ENCODE data around the gene XXYLT1.

Gene XXYLT1

DNA sequence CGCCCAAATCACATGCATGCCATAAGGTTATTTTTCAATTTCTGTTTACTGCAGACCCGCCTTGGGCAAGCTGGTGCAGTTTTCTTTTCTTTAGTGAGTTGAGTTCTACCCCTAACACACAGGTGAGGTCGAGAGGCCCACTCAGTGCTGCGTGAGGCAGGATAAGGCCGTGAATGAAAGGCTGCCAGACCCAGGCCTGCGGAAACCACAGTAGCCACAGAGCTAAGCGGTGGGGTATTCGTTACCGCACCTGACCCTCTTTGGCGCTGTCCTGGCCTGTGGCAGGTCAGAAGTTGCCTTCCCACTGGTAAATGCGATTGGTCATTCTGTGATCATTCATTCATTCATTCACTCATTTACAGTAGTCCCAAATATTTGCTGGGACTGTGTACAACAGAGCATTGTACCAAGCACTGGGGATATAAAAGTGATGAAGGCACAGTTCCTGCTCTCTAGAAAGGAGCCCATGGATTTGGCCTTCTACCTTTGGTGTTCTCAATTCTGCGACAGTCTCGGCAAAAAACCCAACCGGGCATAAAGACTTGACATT lies 144.8 kb downstream of the XXYLT1 start:
- DNase-seq, result no peak

DNA sequence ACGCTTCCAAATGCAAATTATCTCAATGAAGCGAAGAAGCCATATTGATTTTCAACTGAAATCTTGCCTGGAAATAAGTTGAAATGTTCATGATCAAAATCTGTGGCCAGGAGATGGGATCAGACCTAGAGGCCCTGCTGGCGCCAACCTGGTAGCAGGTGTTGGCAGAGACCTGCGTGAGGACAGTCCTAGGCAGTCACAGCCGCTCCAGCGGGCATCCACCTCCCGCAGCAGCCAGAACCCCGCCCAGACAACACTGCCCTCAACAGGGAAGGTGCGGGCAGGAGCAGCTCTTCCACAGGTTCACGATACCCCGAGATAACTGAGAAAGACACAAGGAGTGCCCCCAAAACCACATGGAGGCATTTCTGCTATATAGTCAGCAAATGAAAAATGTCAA lies 145.3 kb downstream of the XXYLT1 start:
- no peak for DNase-seq

DNA sequence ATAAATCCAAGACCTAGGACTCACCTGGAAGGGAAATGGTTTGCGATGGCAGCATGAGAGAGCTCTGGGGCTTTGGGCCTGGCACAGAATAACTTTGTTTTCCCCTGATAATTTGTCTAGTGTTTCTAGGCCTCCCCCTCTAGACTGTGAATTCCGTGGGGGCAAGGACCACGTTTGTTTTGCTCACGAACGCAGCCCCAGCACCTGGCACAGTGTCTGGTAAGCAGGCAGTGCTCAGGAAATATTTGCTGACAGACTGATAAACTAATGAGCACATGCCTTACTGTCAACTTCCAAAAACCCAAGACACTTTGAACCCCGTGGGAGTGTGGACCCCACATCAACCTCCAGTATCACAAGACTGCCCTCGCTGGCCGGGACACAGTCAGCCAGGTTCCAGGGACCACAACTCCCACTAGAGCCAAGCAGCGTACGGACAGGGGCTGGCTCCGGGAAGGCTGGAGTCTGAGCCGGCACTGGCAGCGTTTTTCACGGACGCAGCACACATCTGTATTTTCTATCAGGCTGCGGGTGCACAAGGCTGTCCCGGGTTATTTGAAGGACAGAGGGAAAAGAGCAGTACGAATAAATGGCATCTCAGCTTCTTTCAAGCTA lies 146.5 kb downstream of the XXYLT1 start:
- no peak for DNase-seq

- no peak for DNase-seq
Measured at GRCh38 chr3:195123281-195123691, 147.7 kb downstream of the XXYLT1 start.

DNA sequence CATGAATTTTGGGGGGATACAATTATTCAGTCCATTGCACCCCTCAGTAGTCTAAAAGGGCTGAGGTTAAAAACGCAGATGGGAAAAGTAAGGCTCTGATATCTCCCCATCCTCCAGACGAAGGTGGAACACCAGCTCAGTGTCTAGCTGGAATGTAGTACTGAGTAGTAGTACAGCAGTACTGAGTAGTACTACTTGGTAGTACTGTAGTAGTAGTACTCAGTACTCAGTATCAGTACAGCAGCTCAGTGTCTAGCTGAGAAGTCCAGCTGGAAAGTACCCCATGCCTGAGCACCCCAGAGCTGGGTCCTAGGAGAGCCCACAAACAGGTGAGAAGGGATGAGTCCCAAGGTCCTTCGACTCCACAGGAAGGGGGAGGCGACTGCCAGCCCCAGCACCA lies 148.7 kb downstream of the XXYLT1 start:
- DNase-seq, result no peak

DNA sequence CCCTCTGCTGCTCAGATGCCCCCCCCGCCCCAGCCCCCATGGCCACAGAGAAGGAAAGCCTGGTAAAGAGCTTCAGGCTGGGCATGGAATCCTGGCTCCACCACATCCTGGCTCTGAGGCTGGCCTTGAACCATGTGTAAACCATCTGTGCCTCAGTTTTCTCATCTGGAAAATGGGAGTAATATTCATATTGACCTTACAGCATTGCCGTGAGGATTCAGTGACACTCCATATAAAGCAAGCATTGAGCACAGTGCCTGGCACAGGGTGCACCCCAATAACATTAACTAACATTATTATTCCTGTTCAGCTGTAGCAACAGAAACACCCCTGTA lies 150.7 kb downstream of the XXYLT1 start:
- DNase-seq, result no peak

DNA sequence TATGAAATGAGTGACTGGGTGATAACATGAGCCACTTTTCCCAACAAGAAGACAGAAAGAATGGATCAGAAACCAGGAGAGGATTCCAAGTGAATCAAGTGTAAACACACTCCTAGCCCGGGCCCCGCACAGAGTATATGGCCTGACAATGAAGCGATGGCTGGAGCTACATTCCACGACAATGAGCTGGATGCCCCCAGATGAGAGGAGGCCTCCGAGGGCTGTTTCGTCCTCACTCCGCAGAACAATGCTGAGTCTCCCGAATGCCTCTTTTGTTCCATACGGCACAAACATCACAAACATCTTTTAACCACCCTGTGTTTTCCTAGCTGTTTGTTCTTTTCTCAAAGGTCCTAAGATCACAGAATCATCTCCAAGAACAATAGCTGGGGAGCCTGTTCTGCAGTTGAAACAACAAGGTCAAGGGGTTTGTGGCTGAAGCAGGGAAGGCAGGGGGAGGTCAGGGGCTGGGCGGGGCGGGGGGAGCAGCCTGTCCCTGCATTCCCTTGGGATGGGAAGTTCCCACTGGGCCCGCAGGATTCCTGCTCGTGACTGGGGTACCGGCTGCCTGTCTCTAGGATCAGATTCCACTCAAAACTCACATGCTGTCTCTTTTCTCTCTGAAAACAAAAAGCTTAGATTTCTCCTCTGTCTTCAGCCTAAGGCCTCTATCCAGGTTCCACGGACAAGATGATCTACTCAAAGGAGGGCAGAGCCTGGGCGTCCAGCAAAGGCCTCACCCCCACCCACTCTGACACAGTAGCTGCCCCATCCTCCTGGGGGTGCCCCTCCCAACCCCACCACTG lies 151.3 kb downstream of the XXYLT1 start:
- DNase-seq, result no peak

DNA sequence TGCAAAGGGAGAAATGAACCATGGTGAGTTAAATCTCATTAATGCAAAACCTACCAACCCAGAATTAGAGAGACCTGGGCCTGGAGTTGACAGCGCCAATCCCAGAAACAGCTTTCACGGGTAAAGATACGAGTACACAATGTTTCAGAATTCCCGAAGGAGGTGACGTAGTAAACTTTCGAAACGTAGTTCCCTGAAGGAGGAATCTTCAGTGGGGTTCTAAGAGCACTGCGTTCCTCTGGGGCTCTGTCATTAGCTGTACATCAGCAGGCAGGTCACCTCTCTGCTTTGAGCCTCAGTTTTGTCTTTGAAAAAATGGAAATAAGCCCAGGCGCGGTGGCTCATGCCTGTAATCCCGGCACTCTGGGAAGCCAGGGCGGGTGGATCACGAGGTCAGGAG lies 152.3 kb downstream of the XXYLT1 start:
- no peak for DNase-seq

DNA sequence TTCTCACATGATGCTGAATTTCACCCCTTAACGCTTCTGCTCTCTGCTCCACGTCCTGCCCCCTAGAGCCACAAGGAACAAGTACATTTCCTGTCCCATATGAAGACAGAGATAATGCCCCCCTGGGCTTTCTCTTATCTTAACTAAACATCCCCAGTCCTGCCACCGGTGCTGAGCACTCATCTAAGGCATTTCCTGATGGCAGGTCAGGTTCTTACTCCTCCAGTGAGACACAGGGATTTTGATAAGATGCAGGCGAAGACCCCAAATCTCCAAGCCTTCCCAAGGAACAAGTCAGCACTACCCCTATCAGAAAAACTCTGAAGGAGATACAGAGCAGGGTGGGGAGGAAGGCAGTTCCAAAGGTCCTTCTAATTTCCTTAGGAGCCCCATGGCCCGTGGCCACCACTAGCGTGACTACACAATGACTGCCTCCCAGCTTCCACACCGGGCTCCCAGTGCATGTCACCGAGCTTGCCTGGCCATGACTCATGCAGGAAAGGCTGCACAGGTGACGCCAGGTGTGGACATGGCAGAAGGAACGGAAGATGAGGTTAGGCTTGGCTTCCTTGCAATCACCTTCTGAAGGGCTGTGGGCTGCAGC lies 152.9 kb downstream of the XXYLT1 start:
- DNase-seq, result no peak

DNA sequence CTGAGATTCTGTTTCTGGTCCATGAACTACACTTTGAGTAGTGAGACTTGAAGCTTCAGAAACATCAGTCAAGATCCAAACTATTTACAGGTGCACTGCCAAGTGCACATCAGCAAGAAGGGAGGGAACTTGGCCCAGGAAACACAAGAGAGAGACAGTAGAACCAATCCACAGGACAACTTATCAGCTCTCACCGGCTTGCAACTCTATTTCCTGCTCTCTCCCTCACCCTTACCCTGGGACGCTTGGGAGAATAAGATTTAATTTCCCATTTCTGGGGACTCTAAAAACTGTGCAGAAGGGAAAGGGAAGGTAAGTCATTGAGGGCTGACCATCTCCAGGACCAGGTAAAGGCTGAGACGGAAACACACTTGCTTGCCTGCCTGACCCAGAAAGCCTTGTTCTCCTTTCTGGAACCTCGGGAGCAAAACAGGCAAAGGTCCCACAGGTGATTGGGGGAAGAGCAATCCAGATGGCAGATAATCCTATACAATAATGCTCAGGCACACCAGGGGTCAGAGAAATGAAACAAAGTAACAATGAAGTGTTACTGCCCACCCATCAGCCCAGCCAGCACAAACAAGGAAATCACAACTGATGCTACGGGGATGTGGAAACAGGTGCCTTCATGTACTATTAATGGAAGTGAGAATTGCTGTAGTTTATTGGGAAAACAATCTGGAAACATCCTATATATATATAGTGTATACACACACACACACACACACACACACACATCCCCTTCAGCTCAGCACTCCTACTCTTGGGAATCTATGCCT lies 154.4 kb downstream of the XXYLT1 start:
- DNase-seq, result no peak

DNA sequence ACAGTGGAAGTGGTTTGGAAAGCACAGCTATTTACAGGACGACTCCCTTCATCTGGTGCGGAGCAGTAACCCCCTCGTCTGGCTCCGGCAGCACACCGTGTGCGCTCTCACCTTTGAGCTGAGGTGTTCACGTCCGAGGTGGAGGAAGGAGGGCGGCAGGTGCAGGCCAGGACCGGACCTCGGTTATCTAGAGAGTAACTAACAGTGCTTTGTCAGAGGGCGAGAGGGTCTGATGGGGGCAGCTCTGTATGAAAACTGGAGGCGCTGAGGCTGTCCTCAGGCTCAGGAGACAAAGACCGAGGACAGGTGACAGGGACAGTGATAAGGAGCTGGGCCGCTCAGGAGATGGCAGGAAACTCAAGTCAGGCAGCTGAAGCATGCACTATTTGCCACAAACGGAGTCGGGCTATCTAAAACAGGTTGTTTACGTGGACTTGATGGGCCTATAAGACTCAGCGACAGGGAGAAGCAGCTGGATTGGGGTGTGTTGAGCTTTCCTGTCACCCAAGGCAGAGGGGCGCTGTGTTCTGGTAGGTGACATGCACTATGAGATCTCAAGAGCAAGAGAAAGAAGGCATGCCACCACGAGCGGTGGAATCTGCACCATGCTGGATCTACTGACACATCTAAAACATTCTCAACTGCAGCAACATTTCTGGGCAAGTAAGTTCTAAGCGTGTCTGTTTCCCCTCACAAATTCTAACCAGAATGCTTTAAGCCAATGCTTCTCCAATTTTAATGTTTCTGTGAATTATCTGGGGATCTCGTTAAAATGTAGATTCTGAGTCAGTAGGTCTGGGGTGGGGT lies 155.2 kb downstream of the XXYLT1 start:
- no peak for DNase-seq

- DNase-seq, result no peak
Measured at GRCh38 chr3:195114786-195115599, 156.0 kb downstream of the XXYLT1 start.

GRCh38 chr3:195113536-195114425 lies 157.2 kb downstream of the XXYLT1 start:
- no peak for DNase-seq

GRCh38 chr3:195113048-195113447 lies 157.9 kb downstream of the XXYLT1 start:
- no peak for DNase-seq

DNA sequence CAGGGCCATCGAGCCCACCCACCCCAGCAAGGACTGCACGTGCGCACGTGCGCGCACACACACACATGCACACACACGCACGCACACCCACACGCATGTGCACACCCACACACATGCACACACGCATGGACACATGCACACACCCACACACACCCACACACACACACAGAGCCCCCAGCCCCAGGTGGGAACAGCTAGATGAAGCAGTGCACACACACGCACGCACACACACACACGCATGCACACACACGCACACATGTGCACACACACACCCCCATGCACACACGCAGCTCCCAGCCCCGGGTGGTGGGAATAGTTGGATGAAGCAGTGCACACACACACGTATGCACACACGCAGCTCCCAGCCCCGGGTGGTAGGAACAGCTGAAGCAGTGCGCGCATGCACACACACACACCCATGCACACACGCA lies 158.6 kb downstream of the XXYLT1 start:
- DNase-seq, result no peak

DNA sequence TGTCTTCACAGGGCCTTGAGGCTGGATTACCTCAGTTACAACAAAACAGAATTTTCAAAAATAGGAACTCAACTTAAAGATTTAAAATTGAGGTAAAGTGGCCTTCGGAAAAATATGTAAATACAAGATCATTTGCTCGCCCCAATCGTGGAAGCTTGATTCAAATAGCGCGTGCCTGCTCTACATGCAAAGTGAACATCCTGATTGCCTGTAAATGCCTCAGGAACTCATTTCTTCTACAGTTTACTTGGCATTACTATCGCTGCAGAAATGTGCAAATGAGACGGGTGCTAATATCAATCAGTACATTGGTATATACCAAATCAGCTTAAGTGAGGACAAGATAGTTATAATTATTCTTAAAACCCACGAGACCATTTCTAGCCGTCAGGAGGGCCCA lies 159.2 kb downstream of the XXYLT1 start:
- no peak for DNase-seq

DNA sequence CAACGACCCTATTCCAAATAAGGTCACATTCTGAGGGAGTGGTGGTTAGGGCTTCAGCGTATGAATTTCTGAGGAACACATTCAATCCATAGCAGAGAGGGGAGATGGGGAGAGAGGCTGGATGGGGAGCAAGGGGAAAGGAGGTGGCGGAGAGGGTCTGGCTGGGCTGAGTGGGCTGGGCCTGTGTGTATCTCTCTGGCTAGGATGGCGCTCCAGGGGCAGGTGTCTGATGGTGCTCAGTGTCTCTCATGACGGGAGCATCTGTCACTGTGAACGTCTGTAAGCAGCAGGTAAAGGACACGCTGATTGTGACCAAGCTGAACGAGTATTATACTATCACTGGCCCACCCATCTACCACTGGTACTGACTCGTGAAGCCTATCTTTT lies 159.6 kb downstream of the XXYLT1 start:
- DNase-seq, result no peak

- no peak for DNase-seq
Measured at GRCh38 chr3:195110647-195111318, 160.2 kb downstream of the XXYLT1 start.

DNA sequence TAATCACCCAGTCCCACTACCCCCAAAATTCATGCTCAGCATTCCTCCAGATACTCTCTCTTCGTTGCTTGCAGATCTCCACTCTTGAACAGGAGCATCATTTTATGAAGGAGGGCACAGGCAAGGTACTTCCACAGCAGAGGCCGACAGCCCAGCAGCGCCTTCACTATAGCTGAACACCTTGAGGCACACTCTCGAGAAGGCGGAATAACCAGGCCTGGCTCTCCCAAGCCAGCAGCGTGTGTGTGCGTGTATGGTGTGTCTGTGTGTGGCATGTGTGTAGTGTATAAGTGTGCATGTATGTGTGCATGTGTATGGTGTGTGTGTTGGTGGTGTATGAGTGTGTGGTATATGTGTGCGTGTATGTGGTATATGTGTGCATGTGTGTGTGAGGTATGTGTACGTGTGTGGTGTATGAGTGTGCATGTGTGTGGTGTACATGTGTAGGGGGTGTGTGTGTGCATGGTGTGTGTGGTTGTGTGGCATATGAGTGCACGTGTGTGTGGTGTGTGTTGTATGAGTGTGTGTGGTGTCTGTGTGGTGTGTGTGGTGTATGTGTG lies 161.8 kb downstream of the XXYLT1 start:
- DNase-seq, result no peak

DNA sequence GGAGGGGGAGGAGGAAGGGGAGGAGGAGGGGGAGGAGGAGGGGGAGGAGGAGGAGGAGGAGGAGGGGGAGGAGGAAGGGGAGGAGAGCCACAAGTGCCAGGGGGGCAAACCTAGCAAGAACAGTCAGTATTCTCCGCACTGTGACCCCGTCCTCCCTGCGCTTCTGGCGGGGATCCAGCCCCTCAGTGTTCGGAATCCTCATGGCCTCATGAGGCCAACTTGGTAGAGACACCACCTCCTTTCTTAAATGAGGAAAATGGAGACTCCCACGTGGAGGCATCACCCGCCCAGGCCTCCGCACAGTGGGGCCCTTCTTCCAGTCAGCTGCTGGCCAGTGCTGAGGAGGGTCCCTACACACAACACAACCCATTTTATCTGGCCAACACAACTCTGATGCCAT lies 163.4 kb downstream of the XXYLT1 start:
- DNase-seq, result no peak
